MM.1S (cell line): Measurements from ENCODE around the gene PRDM5.

Experiments
- CTCF ChIP-seq: fragments of 300-600 bp; sonication (generic); IDR thresholded peaks from 2 replicates; pipeline ENCODE4 v1.5.1; 2016; ENCODE audit warnings: antibody characterized with exemption, low read length, mixed read lengths
- EZH2 ChIP-seq: fragments of 300-600 bp; sonication (generic); optimal IDR thresholded peaks from 2 replicates; pipeline ENCODE3; 2017; ENCODE audit warnings: low read depth, mild to moderate bottlenecking, antibody characterized with exemption, low read length, mixed read lengths

DNA sequence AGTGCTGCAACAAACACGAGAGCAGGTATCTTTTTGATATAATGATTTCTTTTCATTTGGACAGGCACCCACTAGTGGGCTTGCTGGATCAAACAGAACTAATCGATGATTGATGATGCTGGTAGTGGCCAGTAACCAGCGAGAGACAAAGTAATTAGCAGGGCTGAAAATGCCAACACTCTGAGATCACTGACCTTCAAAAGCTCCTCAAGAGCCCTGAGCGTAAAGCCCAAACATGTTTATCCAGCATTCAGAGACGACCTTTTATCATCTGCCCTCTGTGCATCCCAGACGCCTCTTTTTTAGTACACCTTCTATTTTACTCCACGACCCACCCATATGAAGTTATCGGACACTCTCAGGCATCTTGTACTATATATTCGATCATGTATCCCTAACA is 186.2 kb downstream of the PRDM5 start:
- TF ChIP-seq CTCF (no peak), EZH2 (no peak)
